ENCODE data around the gene LRRN2.

GRCh38 chr1:204680461-204680860 is 5.1 kb downstream of the LRRN2 start:
- TF ChIP-seq GATA2 (IDR thresholded peaks at IDR 0.05; ENCODE audit: insufficient read depth, insufficient read length, low read depth, low read length) (no peak), POLR2A (IDR thresholded peaks at IDR 0.05; ENCODE audit: low read depth, low read length) (no peak), CTCF (IDR thresholded peaks at IDR 0.05; ENCODE audit: extremely low read depth in 1 of 2, insufficient read depth in 1 of 2, low read depth in 1 of 2, low read length in 2 of 2) (no peak)
- TF ChIP-seq, protein P1, sequence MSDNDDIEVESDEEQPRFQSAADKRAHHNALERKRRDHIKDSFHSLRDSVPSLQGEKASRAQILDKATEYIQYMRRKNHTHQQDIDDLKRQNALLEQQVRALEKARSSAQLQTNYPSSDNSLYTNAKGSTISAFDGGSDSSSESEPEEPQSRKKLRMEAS (IDR thresholded peaks at IDR 0.05; ENCODE audit: insufficient read depth, insufficient read length): no peak
